CD14-positive monocyte (primary cell): ENCODE results near the gene GPR137C. TPM values are rescaled to one million over a fixed set of nuclear protein-coding genes. Genes with fewer than 3 reads are reported as not detected.

Experiments
- DNase-seq, 3 donors: peaks; one replicate each; pipeline ENCODE4 v3.0.0-alpha.2; 2011 to 2022
- H2AFZ ChIP-seq: 2 replicates; pipeline ENCODE4 v1.6.0; 2012; ENCODE audit warnings: mild to moderate bottlenecking, low read depth, low read length, inconsistent platforms; ENCODE audit not compliant: insufficient read depth, poor library complexity, severe bottlenecking
- H3K27ac ChIP-seq, 2 donors: 1 replicate in 1 of 2; 2 replicates in 1 of 2; pipeline ENCODE4 v1.5.1; 2012 to 2013; ENCODE audit warnings: low read length in 2 of 2, control low read depth in 1 of 2, inconsistent platforms in 1 of 2, low read depth in 1 of 2, mild to moderate bottlenecking in 1 of 2
- H3K27me3 ChIP-seq, 2 donors: one replicate each; pipeline versions ENCODE4 v1.6.0 to v1.6.1; 2011 to 2013; ENCODE audit warnings: low read length in 2 of 2; ENCODE audit not compliant: control insufficient read depth in 2 of 2, insufficient read depth in 2 of 2
- H3K36me3 ChIP-seq, 2 donors: replicated peaks in 1 of 2; 1 replicate in 1 of 2; 2 replicates in 1 of 2; pipeline versions ENCODE4 v1.5.1 to v1.6.1; 2012 to 2013; ENCODE audit warnings: low read length in 2 of 2, control low read depth in 1 of 2, inconsistent platforms in 1 of 2, mild to moderate bottlenecking in 1 of 2; ENCODE audit not compliant: insufficient read depth in 2 of 2, control insufficient read depth in 1 of 2
- H3K4me1 ChIP-seq, 2 donors: 1 replicate in 1 of 2; 2 replicates in 1 of 2; pipeline versions ENCODE4 v1.5.1 to v1.6.1; 2012 to 2013; ENCODE audit warnings: low read length in 2 of 2, control low read depth in 1 of 2, inconsistent platforms in 1 of 2, mild to moderate bottlenecking in 1 of 2, moderate library complexity in 1 of 2; ENCODE audit not compliant: insufficient read depth in 2 of 2, control insufficient read depth in 1 of 2
- H3K4me2 ChIP-seq: replicated peaks from 2 replicates; pipeline ENCODE3; 2012; ENCODE audit warnings: low read length, moderate library complexity, mild to moderate bottlenecking; ENCODE audit not compliant: poor library complexity, severe bottlenecking; ENCODE audit errors: extremely low read depth
- H3K4me3 ChIP-seq, 3 experiments: fragments of 200-600 bp in 1 of 3; sonication (generic) in 1 of 3; replicated peaks in 1 of 3; 1 replicate in 2 of 3; 2 replicates in 1 of 3; pipeline ENCODE4 v1.5.1; 2011 to 2013; ENCODE audit warnings: low read length in 3 of 3, mild to moderate bottlenecking in 3 of 3, control low read depth in 2 of 3, low read depth in 2 of 3, inconsistent platforms in 1 of 3, moderate library complexity in 1 of 3
- H3K79me2 ChIP-seq: 2 replicates; pipeline ENCODE4 v1.6.0; 2012; ENCODE audit warnings: mild to moderate bottlenecking, control low read depth, inconsistent platforms, low read length, moderate library complexity; ENCODE audit not compliant: insufficient read depth
- H3K9ac ChIP-seq: 2 replicates; pipeline ENCODE4 v1.6.0; 2017; ENCODE audit warnings: low read length, mild to moderate bottlenecking; ENCODE audit not compliant: insufficient read depth, poor library complexity, severe bottlenecking
- H3K9me3 ChIP-seq, 2 donors: replicated peaks in 1 of 2; 1 replicate in 1 of 2; 2 replicates in 1 of 2; pipeline versions ENCODE4 v1.5.1 to v1.6.1; 2012 to 2013; ENCODE audit warnings: low read length in 2 of 2, control low read depth in 1 of 2; ENCODE audit not compliant: control insufficient read depth in 1 of 2, insufficient read depth in 1 of 2
- H4K20me1 ChIP-seq: 2 replicates; pipeline ENCODE4 v1.6.0; 2012; ENCODE audit warnings: mild to moderate bottlenecking, low read length, control low read depth, moderate library complexity; ENCODE audit not compliant: insufficient read depth
- H3K27ac Mint-ChIP-seq, 7 donors: one replicate each; pipeline ENCODE4 v1.8.0; 2020; ENCODE audit warnings: mild to moderate bottlenecking in 7 of 7, mixed read lengths in 7 of 7, moderate library complexity in 6 of 7, inconsistent platforms in 2 of 7
- H3K27me3 Mint-ChIP-seq, 3 donors: one replicate each; pipeline ENCODE4 v1.8.0; 2021 to 2022; ENCODE audit warnings: low read depth in 3 of 3, mild to moderate bottlenecking in 3 of 3, mixed read lengths in 3 of 3, moderate library complexity in 3 of 3, inconsistent platforms in 1 of 3
- H3K36me3 Mint-ChIP-seq, 2 donors: one replicate each; pipeline ENCODE4 v1.8.0; 2020; ENCODE audit warnings: mixed read lengths in 2 of 2, inconsistent platforms in 1 of 2, mild to moderate bottlenecking in 1 of 2
- H3K4me1 Mint-ChIP-seq: one replicate; pipeline ENCODE4 v1.8.0; 2020; ENCODE audit warnings: mild to moderate bottlenecking, mixed read lengths
- H3K4me3 Mint-ChIP-seq, 2 donors: one replicate each; pipeline ENCODE4 v1.8.0; 2020; ENCODE audit warnings: mild to moderate bottlenecking in 2 of 2, mixed read lengths in 2 of 2, moderate library complexity in 1 of 2
- H3K9me3 Mint-ChIP-seq, 7 donors: one replicate each; pipeline ENCODE4 v1.8.0; 2020 to 2022; ENCODE audit warnings: mixed read lengths in 7 of 7, mild to moderate bottlenecking in 6 of 7, moderate library complexity in 6 of 7, inconsistent platforms in 2 of 7
- WGBS: methylation state at CpG from one replicate; pipeline ENCODE4 v1.1.5; 2013; ENCODE audit warnings: missing lambda C conversion rate; ENCODE audit not compliant: insufficient coverage; 5-methylcytosine and 5-hydroxymethylcytosine counted together
- intact Hi-C, 2 donors: fragments of 100-400 bp; cut with micrococcal nuclease; formaldehyde crosslinking; loops; one replicate each; pipeline versions ENCODE4 v1.15.0 to v1.15.1; 2023
- polyA plus RNA-seq, 3 donors: library from polyadenylated mRNA; depleted of rRNA in 1 of 3; unstranded in 2 of 3; stranded (reverse) in 1 of 3; fragments of 300-500 nt in 2 of 3; fragments of >200 nt in 1 of 3; fragmentation: Illumina TruSeq in 2 of 3; gene quantifications; 1 replicate in 2 of 3; 2 replicates in 1 of 3; pipeline ENCODE4 v1.2.3, GENCODE V29; 2012 to 2021
- TF ChIP-seq, protein P1 (sequence below): fragments of 200-600 bp; IDR thresholded peaks from one replicate; pipeline ENCODE4 v1.8.0; 2022; ENCODE audit warnings: antibody characterized with exemption, mild to moderate bottlenecking

The GPR137C gene
- polyA plus RNA-seq, 3 donors = 0.04 TPM; not detected in 2

DNA sequence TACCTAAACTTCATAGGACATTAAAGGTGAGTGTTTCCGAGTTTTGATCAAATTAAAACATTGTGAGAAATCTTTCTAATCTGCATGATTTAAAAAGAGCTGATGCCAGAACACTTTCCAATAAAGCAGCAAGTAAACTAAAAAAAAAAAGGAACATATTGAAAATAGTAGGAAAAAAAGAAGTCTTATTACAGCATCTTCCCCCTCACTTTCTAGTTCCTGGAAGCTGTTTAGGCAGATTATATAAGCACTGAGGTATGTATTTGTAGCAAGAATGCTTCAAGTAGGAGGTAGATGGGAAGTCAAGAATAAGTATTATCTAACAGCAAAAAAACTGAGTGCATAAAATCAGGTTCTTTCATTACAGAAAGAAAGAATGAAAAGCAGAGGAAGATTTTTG is 96.9 kb downstream of the GPR137C start:
- no peaks in the 10 kb centered on the region for H3K27me3 Mint-ChIP-seq
- H4K20me1 ChIP-seq = no peaks in the 10 kb centered on the region
- H3K9me3 Mint-ChIP-seq = no peaks in the 10 kb centered on the region
- no peaks in the 10 kb centered on the region for H3K4me1 ChIP-seq
- no peak overlapping the region for H3K4me3 ChIP-seq
- peaks cover 69 to 85% of the 10 kb centered on the region in 2 donors for H3K36me3 ChIP-seq
- no peak for DNase-seq
- no peak overlapping the region for H2AFZ ChIP-seq
- WGBS = no CpG with 5 or more reads among the region's 1 CpG
- no peaks in the 10 kb centered on the region for H3K4me1 Mint-ChIP-seq
- H3K27me3 ChIP-seq = no peaks in the 10 kb centered on the region
- no peak overlapping the region for H3K9ac ChIP-seq
- H3K4me3 Mint-ChIP-seq = no peak overlapping the region
- peaks cover 54 to 62% of the 10 kb centered on the region in 2 donors for H3K36me3 Mint-ChIP-seq
- intact Hi-C loops = no loop called here
- H3K27ac ChIP-seq = peak overlapping the region in 1 of 2 donors; percentile 1
- H3K4me2 ChIP-seq = no peak overlapping the region
- no peaks in the 10 kb centered on the region for H3K79me2 ChIP-seq
- TF ChIP-seq, protein P1, sequence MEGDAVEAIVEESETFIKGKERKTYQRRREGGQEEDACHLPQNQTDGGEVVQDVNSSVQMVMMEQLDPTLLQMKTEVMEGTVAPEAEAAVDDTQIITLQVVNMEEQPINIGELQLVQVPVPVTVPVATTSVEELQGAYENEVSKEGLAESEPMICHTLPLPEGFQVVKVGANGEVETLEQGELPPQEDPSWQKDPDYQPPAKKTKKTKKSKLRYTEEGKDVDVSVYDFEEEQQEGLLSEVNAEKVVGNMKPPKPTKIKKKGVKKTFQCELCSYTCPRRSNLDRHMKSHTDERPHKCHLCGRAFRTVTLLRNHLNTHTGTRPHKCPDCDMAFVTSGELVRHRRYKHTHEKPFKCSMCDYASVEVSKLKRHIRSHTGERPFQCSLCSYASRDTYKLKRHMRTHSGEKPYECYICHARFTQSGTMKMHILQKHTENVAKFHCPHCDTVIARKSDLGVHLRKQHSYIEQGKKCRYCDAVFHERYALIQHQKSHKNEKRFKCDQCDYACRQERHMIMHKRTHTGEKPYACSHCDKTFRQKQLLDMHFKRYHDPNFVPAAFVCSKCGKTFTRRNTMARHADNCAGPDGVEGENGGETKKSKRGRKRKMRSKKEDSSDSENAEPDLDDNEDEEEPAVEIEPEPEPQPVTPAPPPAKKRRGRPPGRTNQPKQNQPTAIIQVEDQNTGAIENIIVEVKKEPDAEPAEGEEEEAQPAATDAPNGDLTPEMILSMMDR = no peak
- no peak overlapping the region for H3K27ac Mint-ChIP-seq
- no peaks in the 10 kb centered on the region for H3K9me3 ChIP-seq

DNA sequence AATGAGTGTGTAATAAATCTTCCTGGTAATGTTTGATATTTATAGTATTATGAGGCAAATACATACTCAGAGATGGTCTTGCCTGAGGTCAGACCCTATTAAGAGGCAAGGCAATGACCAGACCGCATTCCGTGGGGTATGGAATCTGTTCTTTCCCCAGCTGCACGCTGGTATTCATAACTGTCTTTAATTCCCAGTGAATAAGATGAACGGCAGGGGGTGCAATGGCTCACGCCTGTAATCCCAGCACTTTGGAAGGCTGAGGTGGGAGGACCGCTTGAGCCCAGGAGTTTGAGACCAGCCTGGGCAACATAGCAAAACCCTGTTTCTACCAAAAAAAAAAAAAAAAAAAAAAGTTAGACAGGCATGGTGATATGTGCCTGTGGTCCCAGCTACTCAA is 98.1 kb downstream of the GPR137C start:
- no peaks in the 10 kb centered on the region for H3K4me1 Mint-ChIP-seq
- no peak overlapping the region for H3K9ac ChIP-seq
- H3K27ac Mint-ChIP-seq = no peak overlapping the region
- TF ChIP-seq, protein P1 = no peak
- H3K27ac ChIP-seq = no peak overlapping the region
- peaks cover 53 to 64% of the 10 kb centered on the region in 2 donors for H3K36me3 Mint-ChIP-seq
- no peaks in the 10 kb centered on the region for H3K79me2 ChIP-seq
- H3K4me2 ChIP-seq = no peak overlapping the region
- H3K27me3 ChIP-seq = no peaks in the 10 kb centered on the region
- no peaks in the 10 kb centered on the region for H3K9me3 ChIP-seq
- no peak overlapping the region for H3K4me3 ChIP-seq
- no peak for DNase-seq
- no peaks in the 10 kb centered on the region for H3K4me1 ChIP-seq
- no peak overlapping the region for H3K4me3 Mint-ChIP-seq
- no peak overlapping the region for H2AFZ ChIP-seq
- 100% methylated on average over 5 of the region's 6 CpGs for WGBS
- H3K27me3 Mint-ChIP-seq = no peaks in the 10 kb centered on the region
- peaks cover 62 to 87% of the 10 kb centered on the region in 2 donors for H3K36me3 ChIP-seq
- H4K20me1 ChIP-seq = no peaks in the 10 kb centered on the region
- H3K9me3 Mint-ChIP-seq = no peaks in the 10 kb centered on the region
- intact Hi-C loops = no loop called here
